ENCODE data around the gene ATP6V1G3.

DNA sequence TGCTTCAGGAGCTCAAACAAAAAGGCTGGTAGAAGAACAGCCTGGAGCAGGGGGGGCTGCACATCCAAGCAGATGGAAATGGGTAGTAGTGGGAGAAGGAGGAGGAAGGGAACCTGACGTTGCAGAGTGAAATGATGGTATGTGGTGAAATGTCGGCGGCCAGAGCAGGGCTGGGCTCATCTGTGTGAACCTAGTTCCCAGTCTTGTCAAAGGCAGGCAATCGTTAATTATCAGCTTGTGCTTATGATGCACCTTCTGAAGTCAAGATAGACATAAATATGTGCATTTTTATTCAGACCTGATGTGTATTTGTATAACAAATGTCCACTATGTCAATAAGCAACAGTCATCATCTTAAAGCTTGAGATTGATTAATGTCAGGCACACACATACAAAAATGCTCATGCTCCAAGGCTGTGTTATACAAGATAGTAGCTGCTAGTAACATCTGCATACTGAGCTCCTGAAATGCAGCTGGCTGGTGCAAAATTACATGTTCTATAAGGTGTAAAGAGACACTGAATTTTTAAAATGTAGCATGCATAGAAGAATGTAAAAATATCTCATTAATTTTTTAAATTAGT lies 10.6 kb upstream of the ATP6V1G3 start:
- TF ChIP-seq, protein P1, sequence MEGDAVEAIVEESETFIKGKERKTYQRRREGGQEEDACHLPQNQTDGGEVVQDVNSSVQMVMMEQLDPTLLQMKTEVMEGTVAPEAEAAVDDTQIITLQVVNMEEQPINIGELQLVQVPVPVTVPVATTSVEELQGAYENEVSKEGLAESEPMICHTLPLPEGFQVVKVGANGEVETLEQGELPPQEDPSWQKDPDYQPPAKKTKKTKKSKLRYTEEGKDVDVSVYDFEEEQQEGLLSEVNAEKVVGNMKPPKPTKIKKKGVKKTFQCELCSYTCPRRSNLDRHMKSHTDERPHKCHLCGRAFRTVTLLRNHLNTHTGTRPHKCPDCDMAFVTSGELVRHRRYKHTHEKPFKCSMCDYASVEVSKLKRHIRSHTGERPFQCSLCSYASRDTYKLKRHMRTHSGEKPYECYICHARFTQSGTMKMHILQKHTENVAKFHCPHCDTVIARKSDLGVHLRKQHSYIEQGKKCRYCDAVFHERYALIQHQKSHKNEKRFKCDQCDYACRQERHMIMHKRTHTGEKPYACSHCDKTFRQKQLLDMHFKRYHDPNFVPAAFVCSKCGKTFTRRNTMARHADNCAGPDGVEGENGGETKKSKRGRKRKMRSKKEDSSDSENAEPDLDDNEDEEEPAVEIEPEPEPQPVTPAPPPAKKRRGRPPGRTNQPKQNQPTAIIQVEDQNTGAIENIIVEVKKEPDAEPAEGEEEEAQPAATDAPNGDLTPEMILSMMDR (conservative IDR thresholded peaks at IDR 0.05; ENCODE audit: low read length) = no peak
- no peak for TF ChIP-seq EZH2phosphoT487 (IDR thresholded peaks at IDR 0.05; ENCODE audit: borderline replicate concordance)
